ENCODE data around the gene WFIKKN2.

The WFIKKN2 gene

DNA sequence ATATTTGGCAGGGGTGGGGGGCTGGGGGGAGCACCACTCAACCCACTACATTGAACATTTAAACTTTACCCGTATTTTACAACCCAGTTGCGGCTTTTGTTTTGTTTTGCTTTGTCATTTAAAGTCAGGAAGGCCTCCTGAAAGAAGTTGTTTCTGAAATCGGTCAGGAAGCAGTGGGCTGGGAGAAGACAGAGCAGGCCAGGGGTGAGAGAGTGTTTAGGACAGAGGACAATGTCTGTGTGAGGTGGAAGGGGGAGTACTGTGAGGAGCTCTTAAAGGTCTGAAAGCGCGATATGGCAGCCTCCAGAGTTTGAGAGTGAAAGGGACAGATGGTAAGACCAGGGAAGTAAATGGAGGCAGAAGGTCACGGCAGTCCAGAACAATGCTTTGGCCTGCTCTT is 6.1 kb upstream of the WFIKKN2 start:
- no peak overlapping the region for H3K4me3 ChIP-seq (replicated peaks; ENCODE audit: low read depth, low read length)
- DNase-seq (ENCODE audit: low read depth): no peak
- TF ChIP-seq, protein P1, sequence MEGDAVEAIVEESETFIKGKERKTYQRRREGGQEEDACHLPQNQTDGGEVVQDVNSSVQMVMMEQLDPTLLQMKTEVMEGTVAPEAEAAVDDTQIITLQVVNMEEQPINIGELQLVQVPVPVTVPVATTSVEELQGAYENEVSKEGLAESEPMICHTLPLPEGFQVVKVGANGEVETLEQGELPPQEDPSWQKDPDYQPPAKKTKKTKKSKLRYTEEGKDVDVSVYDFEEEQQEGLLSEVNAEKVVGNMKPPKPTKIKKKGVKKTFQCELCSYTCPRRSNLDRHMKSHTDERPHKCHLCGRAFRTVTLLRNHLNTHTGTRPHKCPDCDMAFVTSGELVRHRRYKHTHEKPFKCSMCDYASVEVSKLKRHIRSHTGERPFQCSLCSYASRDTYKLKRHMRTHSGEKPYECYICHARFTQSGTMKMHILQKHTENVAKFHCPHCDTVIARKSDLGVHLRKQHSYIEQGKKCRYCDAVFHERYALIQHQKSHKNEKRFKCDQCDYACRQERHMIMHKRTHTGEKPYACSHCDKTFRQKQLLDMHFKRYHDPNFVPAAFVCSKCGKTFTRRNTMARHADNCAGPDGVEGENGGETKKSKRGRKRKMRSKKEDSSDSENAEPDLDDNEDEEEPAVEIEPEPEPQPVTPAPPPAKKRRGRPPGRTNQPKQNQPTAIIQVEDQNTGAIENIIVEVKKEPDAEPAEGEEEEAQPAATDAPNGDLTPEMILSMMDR (IDR thresholded peaks at IDR 0.05; ENCODE audit: low read length, missing control alignments): no peak

DNA sequence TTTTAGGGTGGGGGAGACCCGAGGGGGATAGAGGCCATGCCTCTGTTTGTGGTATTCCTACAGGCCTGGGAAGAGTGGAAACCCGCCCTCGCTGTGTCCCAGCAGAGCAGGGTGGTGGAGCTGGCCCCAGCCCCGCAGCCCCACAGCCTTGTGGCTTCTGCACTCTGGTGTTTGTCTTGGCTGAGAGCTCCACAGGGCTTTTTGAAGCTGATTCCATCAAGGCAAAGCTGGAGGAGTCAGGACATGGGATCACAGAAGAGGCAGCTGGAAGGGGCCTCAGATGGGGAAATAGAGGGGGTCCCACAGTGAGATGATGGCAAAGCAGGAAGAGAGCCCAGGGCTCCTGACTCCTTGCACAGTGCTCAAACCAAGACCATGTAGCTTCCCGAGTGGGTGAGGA is 5.0 kb upstream of the WFIKKN2 start:
- TF ChIP-seq, protein P1 (IDR thresholded peaks at IDR 0.05; ENCODE audit: low read length, missing control alignments): no peak
- DNase-seq (ENCODE audit: low read depth): peak; percentile 14
- no peak overlapping the region for H3K4me3 ChIP-seq (replicated peaks; ENCODE audit: low read depth, low read length)

DNA sequence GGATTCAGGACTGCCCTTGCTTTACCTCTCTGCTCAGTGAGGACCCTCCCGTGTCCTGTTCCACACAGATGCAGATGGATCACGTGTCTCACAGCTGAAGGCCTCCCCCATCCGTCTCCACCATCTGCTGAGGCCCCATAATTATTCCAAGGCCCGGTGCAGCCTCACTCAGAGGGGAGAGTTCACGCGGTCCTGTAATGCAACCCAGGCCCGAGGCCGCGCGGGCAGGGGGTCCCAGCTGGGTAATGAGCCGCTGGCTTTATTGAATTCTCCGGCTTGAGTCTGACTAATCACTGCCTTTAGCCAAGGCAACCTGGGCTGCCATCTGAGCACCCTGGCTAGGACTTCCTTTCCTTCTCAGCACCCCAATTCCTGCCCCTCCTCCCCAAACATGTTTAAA is 4.4 kb upstream of the WFIKKN2 start:
- no peak for DNase-seq (ENCODE audit: low read depth)
- H3K4me3 ChIP-seq (replicated peaks; ENCODE audit: low read depth, low read length): no peak overlapping the region
- TF ChIP-seq, protein P1 (IDR thresholded peaks at IDR 0.05; ENCODE audit: low read length, missing control alignments): no peak

DNA sequence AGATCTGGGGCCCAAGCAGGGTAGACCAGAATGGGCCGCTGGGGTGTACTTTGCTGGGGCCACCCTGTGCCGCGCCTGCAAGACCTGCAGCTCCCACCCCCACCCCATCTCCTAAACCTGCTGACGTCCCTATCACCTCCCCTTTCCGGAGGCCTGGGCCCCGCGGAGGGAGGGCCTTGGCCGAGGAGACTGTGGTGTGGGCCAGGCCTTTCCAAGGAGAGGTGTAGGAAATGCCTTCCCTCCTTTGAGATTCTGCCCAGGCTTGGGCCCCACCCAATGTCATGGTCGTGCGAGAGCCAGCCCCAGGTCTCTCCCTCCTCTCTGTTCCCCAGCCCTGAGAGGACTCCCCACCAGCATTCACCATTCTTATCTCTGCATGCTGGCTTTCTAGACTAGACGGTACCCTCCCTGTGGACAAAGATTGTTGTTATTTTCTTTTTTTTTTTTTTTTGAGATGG is 3.9 kb upstream of the WFIKKN2 start:
- TF ChIP-seq, protein P1 (IDR thresholded peaks at IDR 0.05; ENCODE audit: low read length, missing control alignments): no peak
- peak; percentile 40 for DNase-seq (ENCODE audit: low read depth)
- H3K4me3 ChIP-seq (replicated peaks; ENCODE audit: low read depth, low read length): no peak overlapping the region

DNA sequence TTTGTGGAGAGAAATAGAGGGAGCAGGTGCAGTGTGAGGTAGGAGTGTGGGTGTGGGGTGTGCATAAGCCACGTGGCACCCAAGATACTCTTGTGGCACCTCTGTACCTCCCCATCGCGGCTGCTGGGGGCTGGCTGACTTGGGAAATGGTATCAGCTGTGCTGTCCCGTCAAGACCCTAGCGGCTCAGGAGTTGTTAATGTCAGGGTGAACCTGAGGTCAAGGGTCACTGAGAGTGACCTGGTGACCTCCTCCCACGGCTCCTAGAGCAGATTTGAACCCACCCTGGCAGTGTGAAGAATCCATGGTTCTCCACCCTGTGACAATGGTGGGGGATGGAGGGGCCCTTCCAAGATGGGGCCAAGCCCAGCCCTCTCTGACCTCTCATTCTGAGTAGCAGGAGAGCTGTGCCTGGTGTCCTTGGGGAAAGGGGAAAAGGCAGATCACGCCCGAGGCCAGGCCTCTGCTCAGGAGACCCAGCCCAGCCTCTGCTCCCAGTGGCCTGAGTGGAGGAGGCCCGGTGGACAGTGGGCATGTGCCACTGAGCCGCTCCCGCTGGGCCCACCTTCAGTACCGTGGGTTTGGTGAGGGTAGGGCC is 3.0 kb upstream of the WFIKKN2 start:
- DNase-seq (ENCODE audit: low read depth): no peak
- H3K4me3 ChIP-seq (replicated peaks; ENCODE audit: low read depth, low read length): no peak overlapping the region
- TF ChIP-seq, protein P1 (IDR thresholded peaks at IDR 0.05; ENCODE audit: low read length, missing control alignments): no peak

DNA sequence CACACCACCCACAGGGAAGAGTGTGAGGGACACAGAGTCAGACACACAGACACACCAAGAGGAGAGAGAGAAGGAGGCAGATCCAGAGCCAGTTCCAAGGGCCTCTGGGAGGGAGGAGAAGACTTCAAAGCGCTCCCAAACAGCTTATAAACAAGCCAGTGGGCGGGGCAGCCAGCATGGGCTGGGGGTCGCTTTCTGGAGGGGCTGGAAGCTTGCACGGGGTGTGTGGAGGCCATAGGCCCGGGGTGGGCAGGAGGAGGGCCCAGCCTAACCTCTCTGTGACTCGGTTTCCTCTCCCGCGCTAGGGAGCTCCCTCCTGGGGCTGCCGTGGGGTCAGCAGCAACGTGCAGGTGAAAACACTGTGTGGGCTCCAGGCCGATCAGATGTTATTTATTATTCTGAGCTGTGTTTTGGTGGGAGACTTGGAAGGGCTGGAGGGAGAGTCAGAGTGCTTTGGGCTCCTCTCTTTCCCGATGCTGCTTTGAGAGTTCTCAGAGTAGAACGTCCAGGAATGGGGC is 2.5 kb upstream of the WFIKKN2 start:
- DNase-seq (ENCODE audit: low read depth): no peak
- H3K4me3 ChIP-seq (replicated peaks; ENCODE audit: low read depth, low read length): no peak overlapping the region
- TF ChIP-seq, protein P1 (IDR thresholded peaks at IDR 0.05; ENCODE audit: low read length, missing control alignments): no peak

Measured in fibroblast of pulmonary artery (primary cell).